HG03108 (cell line): ENCODE results near the gene PPP6R3.

ENCODE experiments used
- ATAC-seq: cut with Tn5 transposase; IDR thresholded peaks from one replicate; pipeline ENCODE4 v1.9.1; 2021; ENCODE audit warnings: moderate library complexity; ENCODE audit not compliant: unreplicated experiment

Gene PPP6R3

GRCh38 chr11:68663482-68664010, 203.0 kb downstream of the PPP6R3 start:
- no peak for ATAC-seq

- no peak for ATAC-seq
Measured at GRCh38 chr11:68664141-68664540, 203.6 kb downstream of the PPP6R3 start.

GRCh38 chr11:68664906-68665305, 204.4 kb downstream of the PPP6R3 start:
- ATAC-seq, result no peak
